Measurements from ENCODE around the gene PROS1. TPM values are rescaled to one million over a fixed set of nuclear protein-coding genes. Genes with fewer than 3 reads are reported as not detected.

The PROS1 gene
- polyA plus RNA-seq, 1 donor from 2014 or later: 2.8 TPM

DNA sequence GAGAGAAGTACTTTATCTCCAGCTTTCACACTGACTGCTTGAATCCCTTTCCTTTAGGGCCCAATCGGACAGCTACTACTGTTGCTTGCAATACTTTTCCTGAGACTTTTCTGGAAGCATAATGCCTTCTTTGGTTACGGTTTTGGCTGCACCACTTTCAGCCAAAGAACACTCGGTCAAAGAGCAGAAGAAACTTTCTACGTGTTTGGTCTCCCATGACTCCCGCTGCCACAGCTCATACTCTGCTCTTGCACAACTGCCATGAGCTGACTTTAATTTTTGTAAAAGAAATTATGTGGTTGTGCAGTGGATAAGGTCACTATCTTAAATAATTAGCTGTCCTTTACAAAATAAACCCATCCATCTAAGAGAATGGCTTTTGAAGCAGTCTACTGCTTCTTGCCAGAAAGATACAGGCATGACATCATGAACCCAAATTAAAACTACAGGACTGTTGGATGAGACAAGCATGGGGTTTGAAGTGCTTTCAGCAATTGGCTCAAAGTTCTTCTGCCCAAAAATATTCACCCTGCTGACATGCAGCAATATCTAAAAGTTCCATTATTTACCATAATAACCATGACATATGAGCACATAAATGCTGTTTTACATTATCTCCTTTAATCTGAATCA lies 42.0 kb downstream of the PROS1 start:
- Histone ChIP-seq H3K9me2 (ENCODE audit: insufficient read depth, low read length) (no peaks in the 10 kb centered on the region), H3K9ac (ENCODE audit: low read length) (no peak overlapping the region), H3K9me3 (ENCODE audit: low read length) (no peaks in the 10 kb centered on the region), H3K36me3 (ENCODE audit: insufficient read depth, low read length) (no peaks in the 10 kb centered on the region), H3K27me3 (ENCODE audit: insufficient read depth, low read depth, low read length) (no peaks in the 10 kb centered on the region), H3K4me2 (ENCODE audit: low read length) (no peak overlapping the region), H3K4me3 (ENCODE audit: low read length) (no peak overlapping the region), H2AFZ (ENCODE audit: low read depth, low read length) (no peak overlapping the region), H3K27ac (ENCODE audit: low read length) (no peak overlapping the region), H3K79me2 (replicated peaks; ENCODE audit: insufficient read depth, low read length) (no peaks in the 10 kb centered on the region), H3F3A (ENCODE audit: insufficient read depth, low read length, poor library complexity, severe bottlenecking) (no peaks in the 10 kb centered on the region), H4K20me1 (ENCODE audit: insufficient read depth) (no peaks in the 10 kb centered on the region)
- no peak for TF ChIP-seq SMC3 (conservative IDR thresholded peaks at IDR 0.05; ENCODE audit: poor library complexity)
- TF ChIP-seq EZH2 (IDR thresholded peaks at IDR 0.05; ENCODE audit: borderline replicate concordance, insufficient read depth, low read length, poor library complexity, severe bottlenecking): no peak
- no peak for TF ChIP-seq TAF1 (IDR thresholded peaks at IDR 0.05; ENCODE audit: low read depth)
- TF ChIP-seq EP300 (conservative IDR thresholded peaks at IDR 0.05; ENCODE audit: poor library complexity, severe bottlenecking): no peak
- TF ChIP-seq, protein P1, sequence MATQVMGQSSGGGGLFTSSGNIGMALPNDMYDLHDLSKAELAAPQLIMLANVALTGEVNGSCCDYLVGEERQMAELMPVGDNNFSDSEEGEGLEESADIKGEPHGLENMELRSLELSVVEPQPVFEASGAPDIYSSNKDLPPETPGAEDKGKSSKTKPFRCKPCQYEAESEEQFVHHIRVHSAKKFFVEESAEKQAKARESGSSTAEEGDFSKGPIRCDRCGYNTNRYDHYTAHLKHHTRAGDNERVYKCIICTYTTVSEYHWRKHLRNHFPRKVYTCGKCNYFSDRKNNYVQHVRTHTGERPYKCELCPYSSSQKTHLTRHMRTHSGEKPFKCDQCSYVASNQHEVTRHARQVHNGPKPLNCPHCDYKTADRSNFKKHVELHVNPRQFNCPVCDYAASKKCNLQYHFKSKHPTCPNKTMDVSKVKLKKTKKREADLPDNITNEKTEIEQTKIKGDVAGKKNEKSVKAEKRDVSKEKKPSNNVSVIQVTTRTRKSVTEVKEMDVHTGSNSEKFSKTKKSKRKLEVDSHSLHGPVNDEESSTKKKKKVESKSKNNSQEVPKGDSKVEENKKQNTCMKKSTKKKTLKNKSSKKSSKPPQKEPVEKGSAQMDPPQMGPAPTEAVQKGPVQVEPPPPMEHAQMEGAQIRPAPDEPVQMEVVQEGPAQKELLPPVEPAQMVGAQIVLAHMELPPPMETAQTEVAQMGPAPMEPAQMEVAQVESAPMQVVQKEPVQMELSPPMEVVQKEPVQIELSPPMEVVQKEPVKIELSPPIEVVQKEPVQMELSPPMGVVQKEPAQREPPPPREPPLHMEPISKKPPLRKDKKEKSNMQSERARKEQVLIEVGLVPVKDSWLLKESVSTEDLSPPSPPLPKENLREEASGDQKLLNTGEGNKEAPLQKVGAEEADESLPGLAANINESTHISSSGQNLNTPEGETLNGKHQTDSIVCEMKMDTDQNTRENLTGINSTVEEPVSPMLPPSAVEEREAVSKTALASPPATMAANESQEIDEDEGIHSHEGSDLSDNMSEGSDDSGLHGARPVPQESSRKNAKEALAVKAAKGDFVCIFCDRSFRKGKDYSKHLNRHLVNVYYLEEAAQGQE (IDR thresholded peaks at IDR 0.05; ENCODE audit: borderline replicate concordance): no peak

DNA sequence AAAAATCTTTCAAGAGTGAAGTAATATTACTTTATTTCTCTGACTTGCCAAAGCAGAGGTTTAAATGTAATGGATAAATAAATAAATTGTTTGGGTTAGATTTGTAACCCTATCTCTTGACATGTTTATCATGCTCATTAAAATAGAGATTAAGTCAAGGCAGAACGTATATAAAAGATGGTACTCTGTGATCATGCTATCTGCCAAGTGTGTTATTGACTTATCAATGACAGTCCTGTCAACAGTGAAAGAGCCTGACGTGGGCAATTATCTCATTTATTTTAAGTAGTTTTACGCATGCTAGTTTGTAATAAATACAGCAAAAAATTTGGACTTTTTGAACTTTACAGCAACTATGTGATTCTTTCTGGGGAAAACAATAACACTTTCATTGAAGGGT lies 43.7 kb downstream of the PROS1 start:
- no peak overlapping the region for H3K4me3 ChIP-seq (ENCODE audit: low read length)
- H3K27me3 ChIP-seq (ENCODE audit: insufficient read depth, low read depth, low read length): no peaks in the 10 kb centered on the region
- H3K36me3 ChIP-seq (ENCODE audit: insufficient read depth, low read length): no peaks in the 10 kb centered on the region
- no peaks in the 10 kb centered on the region for H3F3A ChIP-seq (ENCODE audit: insufficient read depth, low read length, poor library complexity, severe bottlenecking)
- H3K9ac ChIP-seq (ENCODE audit: low read length): no peak overlapping the region
- no peak overlapping the region for H3K27ac ChIP-seq (ENCODE audit: low read length)
- no peak overlapping the region for H2AFZ ChIP-seq (ENCODE audit: low read depth, low read length)
- H4K20me1 ChIP-seq (ENCODE audit: insufficient read depth): no peaks in the 10 kb centered on the region
- no peaks in the 10 kb centered on the region for H3K9me2 ChIP-seq (ENCODE audit: insufficient read depth, low read length)
- TF ChIP-seq, protein P1 (IDR thresholded peaks at IDR 0.05; ENCODE audit: borderline replicate concordance): no peak
- no peak for TF ChIP-seq EZH2 (IDR thresholded peaks at IDR 0.05; ENCODE audit: borderline replicate concordance, insufficient read depth, low read length, poor library complexity, severe bottlenecking)
- no peak for TF ChIP-seq RAD21 (conservative IDR thresholded peaks at IDR 0.05)
- H3K4me2 ChIP-seq (ENCODE audit: low read length): no peak overlapping the region
- H3K79me2 ChIP-seq (replicated peaks; ENCODE audit: insufficient read depth, low read length): no peaks in the 10 kb centered on the region
- H3K9me3 ChIP-seq (ENCODE audit: low read length): no peaks in the 10 kb centered on the region

Measured in neural cell (in vitro differentiated cells).